Measurements from ENCODE around the gene TAF5. TPM values are rescaled to one million over a fixed set of nuclear protein-coding genes. Genes with fewer than 3 reads are reported as not detected.
"Not testable (repeated sequence)": the region's sequence is repeated elsewhere in the genome, so short reads cannot be mapped to it uniquely, and the experiment has no call there.

The TAF5 gene
- total and polyA plus RNA-seq, 2 experiments from 2014 or later, result 4.6 to 7.1 TPM

DNA sequence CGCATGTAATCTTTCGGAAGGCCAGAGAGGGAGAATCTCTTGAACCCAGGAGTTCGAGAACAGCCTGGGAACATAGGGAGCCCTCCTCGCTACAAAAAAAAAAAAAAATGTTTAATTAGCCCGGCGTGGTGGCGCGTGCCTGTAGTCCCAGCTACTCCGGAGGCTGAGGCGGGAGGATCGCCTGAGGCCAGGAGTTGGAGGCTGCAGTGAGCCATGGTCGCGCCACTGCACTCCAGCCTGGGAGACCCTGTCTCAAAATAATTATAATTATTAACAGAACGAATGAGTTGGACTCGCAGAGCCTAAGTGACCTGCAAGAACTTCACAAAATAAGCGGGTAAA lies 17.6 kb upstream of the TAF5 start:
- H3K27ac ChIP-seq, result peak overlapping the region; percentile 85

DNA sequence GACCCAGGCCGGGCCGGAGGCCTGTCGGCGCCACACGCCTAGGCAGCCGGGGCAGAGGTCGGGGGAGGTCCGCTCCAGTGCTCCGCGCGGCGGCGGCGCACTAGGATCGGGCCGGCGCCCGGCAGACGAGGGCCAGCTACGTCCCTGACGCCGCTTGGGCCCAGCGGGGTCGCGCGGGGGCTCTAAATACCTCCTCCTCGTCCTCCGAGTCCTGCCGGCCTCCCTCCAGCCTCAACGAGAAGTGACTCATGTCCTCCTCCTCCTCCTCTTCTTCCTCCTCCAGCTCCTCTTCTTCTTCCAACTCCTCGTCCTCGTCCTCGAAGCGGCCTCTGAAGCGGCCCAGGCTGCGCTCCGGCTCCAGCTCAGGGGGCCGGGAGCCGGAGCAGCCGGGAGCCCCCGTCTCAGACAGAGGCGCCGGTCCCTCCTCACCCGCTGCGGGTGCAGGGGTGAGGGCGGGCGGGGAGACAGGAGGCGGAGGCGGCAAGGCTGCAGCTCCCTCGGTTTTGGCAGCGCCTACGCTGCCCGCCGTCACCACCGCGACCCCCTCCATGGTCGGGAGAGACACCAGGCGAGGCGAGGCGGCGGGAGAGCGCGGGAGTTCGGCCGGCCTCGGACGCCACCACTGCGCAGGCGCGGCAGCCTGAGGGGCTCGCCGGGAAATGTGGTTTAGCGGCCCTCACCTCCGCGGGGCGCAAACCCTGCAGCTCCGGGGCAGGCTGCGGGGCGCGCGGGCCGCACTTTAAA lies 17.1 kb upstream of the TAF5 start, which contains the start of gene PCGF6:
PCGF6 (minus strand) TSS at position 624 of the 744 bp plus-strand sequence; CDS start at position 550, 74 bp downstream.
- TF ChIP-seq, protein P1, sequence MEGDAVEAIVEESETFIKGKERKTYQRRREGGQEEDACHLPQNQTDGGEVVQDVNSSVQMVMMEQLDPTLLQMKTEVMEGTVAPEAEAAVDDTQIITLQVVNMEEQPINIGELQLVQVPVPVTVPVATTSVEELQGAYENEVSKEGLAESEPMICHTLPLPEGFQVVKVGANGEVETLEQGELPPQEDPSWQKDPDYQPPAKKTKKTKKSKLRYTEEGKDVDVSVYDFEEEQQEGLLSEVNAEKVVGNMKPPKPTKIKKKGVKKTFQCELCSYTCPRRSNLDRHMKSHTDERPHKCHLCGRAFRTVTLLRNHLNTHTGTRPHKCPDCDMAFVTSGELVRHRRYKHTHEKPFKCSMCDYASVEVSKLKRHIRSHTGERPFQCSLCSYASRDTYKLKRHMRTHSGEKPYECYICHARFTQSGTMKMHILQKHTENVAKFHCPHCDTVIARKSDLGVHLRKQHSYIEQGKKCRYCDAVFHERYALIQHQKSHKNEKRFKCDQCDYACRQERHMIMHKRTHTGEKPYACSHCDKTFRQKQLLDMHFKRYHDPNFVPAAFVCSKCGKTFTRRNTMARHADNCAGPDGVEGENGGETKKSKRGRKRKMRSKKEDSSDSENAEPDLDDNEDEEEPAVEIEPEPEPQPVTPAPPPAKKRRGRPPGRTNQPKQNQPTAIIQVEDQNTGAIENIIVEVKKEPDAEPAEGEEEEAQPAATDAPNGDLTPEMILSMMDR (IDR thresholded peaks at IDR 0.05; ENCODE audit: low read depth, low read length), result peak; percentile 14
- no peaks in the 10 kb centered on the region for H3K27me3 ChIP-seq
- no peaks in the 10 kb centered on the region for H3K9me3 ChIP-seq (ENCODE audit: low read depth)
- H3K4me3 ChIP-seq, result peak within 1 kb of the TSS; percentile 57
- DNase-seq (ENCODE audit: low read depth in 1 of 2, low spot score in 1 of 2), result peak; percentile 88 to 93
- peak within 1 kb of the TSS; percentile 85 for H3K27ac ChIP-seq
- peaks cover 25% of the 10 kb centered on the region for H3K36me3 ChIP-seq
- no peaks in the 10 kb centered on the region for H3K4me1 ChIP-seq (ENCODE audit: low read depth)

More for the DNA sequence above, 17.6 kb upstream of the TAF5 start:
- no peaks in the 10 kb centered on the region for H3K27me3 ChIP-seq
- H3K4me3 ChIP-seq, result peak overlapping the region; percentile 57
- TF ChIP-seq, protein P1 (IDR thresholded peaks at IDR 0.05; ENCODE audit: low read depth, low read length), result no peak
- no peaks in the 10 kb centered on the region for H3K4me1 ChIP-seq (ENCODE audit: low read depth)
- no peaks in the 10 kb centered on the region for H3K9me3 ChIP-seq (ENCODE audit: low read depth)
- H3K36me3 ChIP-seq, result peaks cover 28% of the 10 kb centered on the region
- DNase-seq (ENCODE audit: low read depth in 1 of 2, low spot score in 1 of 2), result no peak

DNA sequence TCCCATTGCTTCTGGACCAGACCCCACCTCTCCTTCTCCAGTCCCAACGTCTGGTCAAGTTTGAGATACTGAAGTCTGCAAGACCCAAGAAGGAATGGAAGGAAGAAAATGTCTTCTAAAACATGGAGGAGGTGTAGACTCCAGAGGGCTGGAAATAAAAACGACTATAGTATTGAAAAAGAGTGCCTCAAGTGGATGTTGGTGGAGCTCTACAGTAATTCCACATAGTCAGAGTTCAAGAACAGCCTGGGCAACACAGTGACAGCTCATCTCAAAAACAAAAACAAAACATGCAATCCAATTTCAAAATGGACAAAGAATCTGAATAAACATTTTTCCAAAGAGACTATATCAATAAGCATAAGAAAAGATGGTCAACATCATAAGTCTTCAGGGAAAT lies 14.5 kb upstream of the TAF5 start:
- TF ChIP-seq, protein P1 (IDR thresholded peaks at IDR 0.05; ENCODE audit: low read depth, low read length), result no peak
- H3K27me3 ChIP-seq, result no peaks in the 10 kb centered on the region
- DNase-seq (ENCODE audit: low read depth in 1 of 2, low spot score in 1 of 2), result no peak
- no peaks in the 10 kb centered on the region for H3K4me1 ChIP-seq (ENCODE audit: low read depth)
- peaks cover 5% of the 10 kb centered on the region for H3K36me3 ChIP-seq
- H3K9me3 ChIP-seq (ENCODE audit: low read depth), result no peaks in the 10 kb centered on the region
- H3K27ac ChIP-seq, result no peak overlapping the region
- H3K4me3 ChIP-seq, result no peak overlapping the region

DNA sequence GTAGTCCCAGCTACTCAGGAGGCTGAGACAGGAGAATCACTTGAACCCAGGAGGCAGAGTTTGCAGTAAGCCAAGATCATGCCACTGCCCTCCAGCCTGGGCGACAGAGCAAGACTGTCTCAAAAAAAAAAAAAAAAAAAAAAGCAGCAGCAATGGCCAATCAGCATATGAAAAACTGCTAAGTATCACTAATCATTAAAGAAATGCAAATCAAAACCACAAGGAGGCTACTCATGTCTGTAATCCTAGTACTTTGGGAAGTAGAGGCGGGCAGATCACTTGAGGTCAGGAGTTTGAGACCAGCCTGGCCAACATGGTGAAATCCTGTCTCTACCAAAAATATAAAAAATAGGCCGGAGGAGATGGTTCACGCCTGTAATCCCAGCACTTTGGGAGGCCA lies 13.2 kb upstream of the TAF5 start:
- not testable (repeated sequence) for H3K36me3 ChIP-seq; DNase-seq (ENCODE audit: low read depth in 1 of 2, low spot score in 1 of 2); H3K4me1 ChIP-seq (ENCODE audit: low read depth); H3K4me3 ChIP-seq; H3K27me3 ChIP-seq; H3K27ac ChIP-seq; H3K9me3 ChIP-seq (ENCODE audit: low read depth)

DNA sequence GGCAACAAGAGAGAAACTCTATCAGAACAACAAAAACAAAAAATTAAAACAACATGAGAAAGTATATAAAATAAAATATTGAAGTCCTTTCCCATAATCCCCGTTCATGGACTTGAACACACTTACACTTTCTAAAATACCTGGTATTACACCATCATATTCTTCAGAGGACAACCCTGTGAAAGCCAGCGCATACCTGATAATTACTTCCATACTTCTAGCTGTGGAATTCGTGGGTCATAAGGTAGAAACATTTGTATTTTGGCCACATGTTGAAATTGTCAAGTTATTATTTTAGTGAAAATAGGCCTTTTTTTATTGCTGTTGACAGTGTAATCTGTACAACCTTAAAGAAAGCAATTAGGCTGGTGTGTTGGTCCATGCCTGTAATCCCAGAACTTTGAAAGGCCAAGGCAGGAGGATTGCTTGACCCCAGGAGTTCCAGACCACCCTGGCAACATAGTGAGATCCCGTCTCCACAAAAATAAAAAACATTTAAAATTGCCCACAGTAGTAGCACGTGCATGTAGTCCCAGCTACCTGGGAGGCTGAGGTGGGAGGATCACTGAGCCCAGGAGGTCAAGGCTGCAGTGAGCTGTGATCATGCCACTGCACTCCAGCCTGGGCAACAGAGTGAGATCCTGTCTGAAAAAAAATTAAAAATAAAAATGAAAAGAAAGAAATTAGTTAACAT lies 11.7 kb upstream of the TAF5 start:
- H3K4me1 ChIP-seq (ENCODE audit: low read depth), result no peaks in the 10 kb centered on the region
- TF ChIP-seq, protein P1 (IDR thresholded peaks at IDR 0.05; ENCODE audit: low read depth, low read length), result no peak
- no peaks in the 10 kb centered on the region for H3K9me3 ChIP-seq (ENCODE audit: low read depth)
- H3K4me3 ChIP-seq, result no peak overlapping the region
- H3K27me3 ChIP-seq, result no peaks in the 10 kb centered on the region
- no peak for DNase-seq (ENCODE audit: low read depth in 1 of 2, low spot score in 1 of 2)
- no peak overlapping the region for H3K27ac ChIP-seq
- H3K36me3 ChIP-seq, result no peaks in the 10 kb centered on the region

DNA sequence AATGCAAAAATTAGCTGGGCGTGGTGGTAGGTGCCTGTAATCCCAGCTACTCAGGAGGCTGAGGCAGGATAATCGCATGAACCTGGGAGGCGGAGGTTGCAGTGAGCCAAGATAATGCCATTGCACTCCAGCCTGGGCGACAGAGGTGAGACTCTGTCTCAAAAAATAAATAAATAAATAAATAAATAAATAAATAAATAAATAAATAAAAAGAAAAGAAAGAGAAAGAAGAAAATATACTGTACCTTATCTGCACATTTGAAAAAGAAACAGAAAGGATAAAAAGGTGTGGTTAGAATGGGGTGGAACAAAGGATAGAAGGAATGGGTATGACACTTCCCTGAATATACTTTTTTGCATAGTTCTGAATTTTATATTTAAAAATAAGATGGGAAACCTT lies 8.3 kb upstream of the TAF5 start:
- not testable (repeated sequence) for H3K27ac ChIP-seq

DNA sequence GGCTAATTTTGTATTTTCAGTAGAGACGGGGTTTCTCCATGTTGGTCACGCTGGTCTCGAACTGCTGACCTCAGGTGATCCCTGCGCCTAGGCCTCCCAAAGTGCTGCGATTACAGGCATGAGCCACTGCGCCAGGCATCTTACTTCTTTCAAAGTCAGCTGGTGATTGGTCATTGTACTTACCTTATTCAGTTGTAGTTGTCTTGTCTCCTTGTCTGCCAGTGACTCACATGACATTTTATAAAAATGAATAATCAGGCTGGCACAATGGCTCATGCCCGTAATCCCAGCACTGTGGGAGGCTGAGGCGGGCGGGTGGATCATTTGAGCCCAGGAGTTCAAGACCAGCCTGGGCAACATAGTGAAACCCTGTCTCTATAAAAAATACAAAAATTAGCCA lies 7.0 kb upstream of the TAF5 start:
- not testable (repeated sequence) for H3K9me3 ChIP-seq (ENCODE audit: low read depth); DNase-seq (ENCODE audit: low read depth in 1 of 2, low spot score in 1 of 2); H3K36me3 ChIP-seq; H3K4me1 ChIP-seq (ENCODE audit: low read depth); H3K4me3 ChIP-seq; H3K27ac ChIP-seq; H3K27me3 ChIP-seq

More for the DNA sequence above, 8.3 kb upstream of the TAF5 start:
- H3K27me3 ChIP-seq; H3K36me3 ChIP-seq; H3K4me1 ChIP-seq (ENCODE audit: low read depth); H3K4me3 ChIP-seq; DNase-seq (ENCODE audit: low read depth in 1 of 2, low spot score in 1 of 2); H3K9me3 ChIP-seq (ENCODE audit: low read depth): not testable (repeated sequence)
